Esophagus muscularis mucosa (tissue), 4 donors: ENCODE results near the gene CMTM3. TPM values are rescaled to one million over a fixed set of nuclear protein-coding genes. Genes with fewer than 3 reads are reported as not detected.

Experiments used
- DNase-seq: peaks from one replicate; pipeline ENCODE4 v3.0.0-alpha.2; 2017; ENCODE audit errors: extremely low spot score
- H3K27ac ChIP-seq, 4 donors: fragments of 200-600 bp; sonication (generic); replicated peaks in 1 of 4; 1 replicate in 3 of 4; 2 replicates in 1 of 4; pipeline ENCODE4 v1.5.1; 2016 to 2019; ENCODE audit warnings: mild to moderate bottlenecking in 1 of 4
- H3K27me3 ChIP-seq, 4 donors: fragments of 200-600 bp; sonication (generic); one replicate each; pipeline versions ENCODE4 v1.5.1 to v1.6.0; 2016 to 2019
- H3K36me3 ChIP-seq, 4 donors: fragments of 200-600 bp; sonication (generic); one replicate each; pipeline ENCODE4 v1.5.1; 2016 to 2019
- H3K4me1 ChIP-seq, 4 donors: fragments of 200-600 bp; sonication (generic); one replicate each; pipeline ENCODE4 v1.5.1; 2016 to 2019
- H3K4me3 ChIP-seq, 4 donors: fragments of 200-600 bp; sonication (generic); 1 replicate in 2 of 4; 2 replicates in 2 of 4; pipeline ENCODE4 v1.5.1; 2016 to 2019; ENCODE audit warnings: mild to moderate bottlenecking in 4 of 4, moderate library complexity in 1 of 4
- H3K9me3 ChIP-seq, 4 donors: fragments of 200-600 bp; sonication (generic); 1 replicate in 3 of 4; 2 replicates in 1 of 4; pipeline ENCODE4 v1.5.1; 2016 to 2019
- EP300 ChIP-seq: sonication (generic); formaldehyde crosslinking; IDR thresholded peaks from one replicate; pipeline ENCODE4 v1.6.1; 2017; ENCODE audit warnings: antibody characterized with exemption
- POLR2A ChIP-seq: fragments of 450-650 bp; IDR thresholded peaks from one replicate; pipeline ENCODE4 v1.6.1; 2017; ENCODE audit warnings: antibody characterized with exemption, moderate library complexity, mild to moderate bottlenecking, low read depth
- POLR2AphosphoS5 ChIP-seq, 2 donors: sonication (generic); formaldehyde crosslinking; IDR thresholded peaks; one replicate each; pipeline ENCODE4 v1.6.1; 2017; ENCODE audit warnings: antibody characterized with exemption in 2 of 2
- WGBS: methylation state at CpG from one replicate; pipeline ENCODE4 v1.1.5; 2018; 5-methylcytosine and 5-hydroxymethylcytosine counted together
- intact Hi-C: fragments of 100-400 bp; cut with DNase I; formaldehyde crosslinking; loops from one replicate; pipeline ENCODE4 v1.15.1; 2023
- total RNA-seq, 4 donors: library from RNA; depleted of rRNA; stranded (reverse); fragments of >200 nt; gene quantifications; one replicate each; pipeline versions ENCODE4 v1.1.0 to v1.2.1, GENCODE V29; 2016
- TF ChIP-seq, protein P1 (sequence below), 3 experiments: fragments of 200-600 bp in 2 of 3; fragments of 450-650 bp in 1 of 3; sonication (generic) in 2 of 3; IDR thresholded peaks; one replicate each; pipeline ENCODE4 v1.5.1; 2017 to 2019; ENCODE audit warnings: antibody characterized with exemption in 3 of 3, mild to moderate bottlenecking in 2 of 3, moderate library complexity in 1 of 3

CMTM3 gene
- total RNA-seq, 4 donors from 2014 or later, result 13.7 to 24.5 (median 17.3) TPM

DNA sequence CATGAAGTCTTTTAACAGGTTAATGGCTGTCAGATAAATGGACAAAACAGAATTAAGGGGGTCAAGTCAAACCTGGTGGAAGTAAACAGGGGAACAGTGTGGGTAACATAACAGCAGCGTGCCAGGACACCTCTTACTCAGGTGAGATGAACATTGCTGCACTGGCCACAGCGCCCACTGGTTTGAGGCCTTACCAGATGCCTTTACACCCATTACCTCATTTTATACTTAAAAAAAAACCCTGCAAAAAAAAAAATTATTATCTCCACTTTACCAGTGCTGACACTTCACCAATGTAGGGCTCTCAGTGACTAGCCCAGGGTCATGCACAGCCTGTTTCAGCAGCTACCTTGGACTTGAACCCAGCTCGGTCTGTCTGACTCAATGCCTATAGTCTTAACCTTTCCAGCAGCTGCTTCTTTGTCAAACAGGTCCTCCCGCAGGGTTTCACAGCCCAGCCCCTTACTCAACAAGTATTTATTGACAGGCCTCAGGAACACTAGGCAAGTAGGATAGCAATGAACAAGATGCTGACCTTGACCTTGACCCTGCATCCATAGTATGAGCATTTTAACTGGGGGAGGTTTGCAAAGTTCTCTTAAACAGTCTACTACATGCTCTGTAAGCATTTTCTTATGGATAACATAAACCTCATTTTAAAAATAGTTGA, 30.2 kb downstream of the CMTM3 start:
- TF ChIP-seq POLR2AphosphoS5 (IDR thresholded peaks at IDR 0.05) (no peak), EP300 (no peak), POLR2A (no peak)
- TF ChIP-seq, protein P1, sequence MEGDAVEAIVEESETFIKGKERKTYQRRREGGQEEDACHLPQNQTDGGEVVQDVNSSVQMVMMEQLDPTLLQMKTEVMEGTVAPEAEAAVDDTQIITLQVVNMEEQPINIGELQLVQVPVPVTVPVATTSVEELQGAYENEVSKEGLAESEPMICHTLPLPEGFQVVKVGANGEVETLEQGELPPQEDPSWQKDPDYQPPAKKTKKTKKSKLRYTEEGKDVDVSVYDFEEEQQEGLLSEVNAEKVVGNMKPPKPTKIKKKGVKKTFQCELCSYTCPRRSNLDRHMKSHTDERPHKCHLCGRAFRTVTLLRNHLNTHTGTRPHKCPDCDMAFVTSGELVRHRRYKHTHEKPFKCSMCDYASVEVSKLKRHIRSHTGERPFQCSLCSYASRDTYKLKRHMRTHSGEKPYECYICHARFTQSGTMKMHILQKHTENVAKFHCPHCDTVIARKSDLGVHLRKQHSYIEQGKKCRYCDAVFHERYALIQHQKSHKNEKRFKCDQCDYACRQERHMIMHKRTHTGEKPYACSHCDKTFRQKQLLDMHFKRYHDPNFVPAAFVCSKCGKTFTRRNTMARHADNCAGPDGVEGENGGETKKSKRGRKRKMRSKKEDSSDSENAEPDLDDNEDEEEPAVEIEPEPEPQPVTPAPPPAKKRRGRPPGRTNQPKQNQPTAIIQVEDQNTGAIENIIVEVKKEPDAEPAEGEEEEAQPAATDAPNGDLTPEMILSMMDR (IDR thresholded peaks at IDR 0.05), result no peak
- Histone ChIP-seq H3K27ac (no peak overlapping the region), H3K9me3 (no peaks in the 10 kb centered on the region), H3K27me3 (no peaks in the 10 kb centered on the region), H3K4me1 (no peaks in the 10 kb centered on the region), H3K4me3 (no peak overlapping the region), H3K36me3 (peaks cover 0 to 12% (median 0%) of the 10 kb centered on the region in 4 donors)
- intact Hi-C loops, result no loop called here
- no peak for DNase-seq
- WGBS, result 97% methylated on average over 4 of the region's 4 CpGs

DNA sequence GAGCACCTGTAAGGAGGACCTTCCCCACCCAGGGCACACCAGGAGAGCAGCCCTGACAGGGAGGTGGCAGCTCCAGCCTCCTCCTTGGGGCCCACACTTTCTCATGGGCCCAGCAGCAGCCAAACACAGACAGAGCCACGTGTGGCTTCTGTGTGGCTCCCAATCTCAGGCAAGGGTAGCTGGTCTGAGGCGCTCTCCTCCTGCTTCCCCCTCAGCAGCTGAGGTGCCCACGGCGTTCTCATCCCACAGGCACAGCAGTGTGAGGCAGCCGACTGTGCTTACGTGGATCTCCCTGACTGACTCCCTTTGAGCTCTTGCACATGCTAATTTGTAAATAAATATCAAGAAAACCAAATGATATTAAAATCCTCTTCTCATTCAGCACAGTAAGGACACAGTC, 30.9 kb downstream of the CMTM3 start:
- Histone ChIP-seq H3K4me3 (no peak overlapping the region), H3K36me3 (peaks cover 0 to 12% (median 0%) of the 10 kb centered on the region in 4 donors), H3K27ac (no peak overlapping the region), H3K27me3 (no peaks in the 10 kb centered on the region), H3K4me1 (no peaks in the 10 kb centered on the region), H3K9me3 (no peaks in the 10 kb centered on the region)
- DNase-seq, result no peak
- 40% methylated on average over 2 of the region's 6 CpGs for WGBS
- intact Hi-C loops, result no loop called here
- no peak for TF ChIP-seq EP300
- no peak for TF ChIP-seq POLR2A
- TF ChIP-seq POLR2AphosphoS5 (IDR thresholded peaks at IDR 0.05), result no peak
- TF ChIP-seq, protein P1 (IDR thresholded peaks at IDR 0.05), result no peak

DNA sequence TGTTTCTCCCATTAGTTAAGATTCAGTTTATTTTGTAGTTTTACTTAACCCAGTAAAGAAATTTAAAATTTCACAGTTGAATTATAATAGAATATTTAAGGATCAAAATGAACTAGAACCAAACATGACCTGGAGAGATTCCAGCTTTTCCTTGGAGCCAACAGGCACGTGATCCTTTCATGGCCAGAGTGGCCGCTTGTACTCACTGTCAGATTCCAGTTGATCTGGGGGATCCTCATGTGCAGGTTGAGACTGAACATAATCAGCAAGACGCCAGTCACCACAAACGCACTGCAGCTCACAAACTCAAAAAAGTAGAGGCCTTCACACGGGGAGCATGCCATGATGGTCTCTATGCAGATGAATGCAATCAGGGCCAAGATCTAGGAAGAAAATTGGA, 31.7 kb downstream of the CMTM3 start:
- H3K27me3 ChIP-seq, result no peaks in the 10 kb centered on the region
- no peak for DNase-seq
- WGBS, result 82% methylated on average over 5 of the region's 5 CpGs
- no peak overlapping the region for H3K27ac ChIP-seq
- H3K4me3 ChIP-seq, result no peak overlapping the region
- intact Hi-C loops, result no loop called here
- TF ChIP-seq POLR2A, result no peak
- TF ChIP-seq, protein P1 (IDR thresholded peaks at IDR 0.05), result no peak
- no peak for TF ChIP-seq EP300
- no peak for TF ChIP-seq POLR2AphosphoS5 (IDR thresholded peaks at IDR 0.05)
- no peaks in the 10 kb centered on the region for H3K9me3 ChIP-seq
- H3K36me3 ChIP-seq, result peaks cover 0 to 12% (median 0%) of the 10 kb centered on the region in 4 donors
- no peaks in the 10 kb centered on the region for H3K4me1 ChIP-seq

DNA sequence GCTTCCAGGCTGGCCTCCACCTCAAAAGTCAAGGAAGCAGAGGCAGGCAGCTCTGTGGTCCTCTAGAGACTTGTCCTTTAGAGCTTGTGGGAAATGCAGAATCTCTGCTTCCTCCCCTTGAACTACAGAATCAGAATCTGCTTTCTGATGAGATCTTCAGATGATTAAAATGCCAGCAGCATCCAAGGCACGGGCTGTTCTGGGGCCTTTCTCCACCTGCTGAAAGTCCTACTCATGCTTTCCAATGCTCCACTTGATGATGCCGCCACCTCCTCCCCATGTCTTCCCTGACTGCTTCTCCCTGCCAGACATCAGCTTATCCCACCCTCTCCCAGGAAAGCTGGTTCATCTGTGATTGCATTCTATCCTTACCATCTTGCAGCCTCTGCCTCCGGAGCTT, 33.3 kb downstream of the CMTM3 start:
- no peak for TF ChIP-seq EP300
- TF ChIP-seq, protein P1 (IDR thresholded peaks at IDR 0.05), result no peak
- TF ChIP-seq POLR2AphosphoS5 (IDR thresholded peaks at IDR 0.05), result no peak
- no peak for TF ChIP-seq POLR2A
- no peaks in the 10 kb centered on the region for H3K9me3 ChIP-seq
- 92% methylated on average over 2 of the region's 3 CpGs for WGBS
- DNase-seq, result no peak
- H3K36me3 ChIP-seq, result peaks cover 0 to 12% (median 0%) of the 10 kb centered on the region in 4 donors
- H3K4me1 ChIP-seq, result no peaks in the 10 kb centered on the region
- no peak overlapping the region for H3K27ac ChIP-seq
- intact Hi-C loops, result no loop called here
- H3K27me3 ChIP-seq, result no peaks in the 10 kb centered on the region
- no peak overlapping the region for H3K4me3 ChIP-seq
